Nucleus accumbens (tissue), 56 donors: ENCODE data around the gene APBA2.

Experiments used
- DNase-seq, 56 donors: peaks; one replicate each; lab custom pipeline; 2025; lab: John Stamatoyannopoulos, UW

APBA2 gene

GRCh38 chr15:29124581-29125381, 239.0 kb downstream of the APBA2 start:
- DNase-seq, result no peak

GRCh38 chr15:29125382-29126207, 239.8 kb downstream of the APBA2 start:
- no peak for DNase-seq

GRCh38 chr15:29126208-29126536, 240.4 kb downstream of the APBA2 start:
- no peak for DNase-seq

GRCh38 chr15:29126821-29127461, 241.2 kb downstream of the APBA2 start:
- DNase-seq, result no peak

- DNase-seq, result no peak
Observed at GRCh38 chr15:29127506-29128430, 242.0 kb downstream of the APBA2 start.

GRCh38 chr15:29128671-29129070, 242.9 kb downstream of the APBA2 start:
- DNase-seq, result no peak

GRCh38 chr15:29129221-29129620, 243.4 kb downstream of the APBA2 start:
- DNase-seq, result no peak

- DNase-seq, result no peak
Observed at GRCh38 chr15:29129926-29130325, 244.2 kb downstream of the APBA2 start.

- no peak for DNase-seq
Observed at GRCh38 chr15:29130476-29130875, 244.7 kb downstream of the APBA2 start.

GRCh38 chr15:29130951-29131839, 245.4 kb downstream of the APBA2 start:
- no peak for DNase-seq

GRCh38 chr15:29131840-29132420, 246.2 kb downstream of the APBA2 start:
- no peak for DNase-seq

- DNase-seq, result no peak
Observed at GRCh38 chr15:29132735-29133181, 247.0 kb downstream of the APBA2 start.

GRCh38 chr15:29133321-29133720, 247.5 kb downstream of the APBA2 start:
- DNase-seq, result no peak

GRCh38 chr15:29133791-29134190, 248.0 kb downstream of the APBA2 start:
- no peak for DNase-seq

- DNase-seq, result no peak
Observed at GRCh38 chr15:29134239-29134638, 248.5 kb downstream of the APBA2 start.

GRCh38 chr15:29134641-29135308, 249.0 kb downstream of the APBA2 start:
- DNase-seq, result no peak

GRCh38 chr15:29135309-29135657, 249.5 kb downstream of the APBA2 start:
- DNase-seq, result no peak
